H7 (cell line): ENCODE measurements around the gene BICDL2. TPM values are rescaled to one million over a fixed set of nuclear protein-coding genes. Genes with fewer than 3 reads are reported as not detected.

Experiments used
- DNase-seq: peaks from one replicate; pipeline ENCODE4 v3.0.0; 2012
- H3K27me3 ChIP-seq: 2 replicates; pipeline ENCODE4 v1.6.0; 2011; ENCODE audit warnings: mild to moderate bottlenecking, low read length; ENCODE audit not compliant: control insufficient read depth, insufficient read depth
- H3K36me3 ChIP-seq: replicated peaks from 2 replicates; pipeline ENCODE4 v1.5.1; 2011; ENCODE audit warnings: low read length; ENCODE audit not compliant: control insufficient read depth, insufficient read depth
- H3K4me3 ChIP-seq: 2 replicates; pipeline ENCODE4 v1.5.1; 2011; ENCODE audit warnings: low read depth, mild to moderate bottlenecking, control low read depth, low read length, moderate library complexity; ENCODE audit not compliant: insufficient read depth
- total RNA-seq: library from RNA; depleted of rRNA; stranded (reverse); fragments of >200 nt; shearing (Covaris generic); gene quantifications from 2 replicates; pipeline ENCODE4 v1.2.3, GENCODE V29; 2014

The BICDL2 gene
- total RNA-seq, 1 experiment from 2014 or later: 0.69 TPM

DNA sequence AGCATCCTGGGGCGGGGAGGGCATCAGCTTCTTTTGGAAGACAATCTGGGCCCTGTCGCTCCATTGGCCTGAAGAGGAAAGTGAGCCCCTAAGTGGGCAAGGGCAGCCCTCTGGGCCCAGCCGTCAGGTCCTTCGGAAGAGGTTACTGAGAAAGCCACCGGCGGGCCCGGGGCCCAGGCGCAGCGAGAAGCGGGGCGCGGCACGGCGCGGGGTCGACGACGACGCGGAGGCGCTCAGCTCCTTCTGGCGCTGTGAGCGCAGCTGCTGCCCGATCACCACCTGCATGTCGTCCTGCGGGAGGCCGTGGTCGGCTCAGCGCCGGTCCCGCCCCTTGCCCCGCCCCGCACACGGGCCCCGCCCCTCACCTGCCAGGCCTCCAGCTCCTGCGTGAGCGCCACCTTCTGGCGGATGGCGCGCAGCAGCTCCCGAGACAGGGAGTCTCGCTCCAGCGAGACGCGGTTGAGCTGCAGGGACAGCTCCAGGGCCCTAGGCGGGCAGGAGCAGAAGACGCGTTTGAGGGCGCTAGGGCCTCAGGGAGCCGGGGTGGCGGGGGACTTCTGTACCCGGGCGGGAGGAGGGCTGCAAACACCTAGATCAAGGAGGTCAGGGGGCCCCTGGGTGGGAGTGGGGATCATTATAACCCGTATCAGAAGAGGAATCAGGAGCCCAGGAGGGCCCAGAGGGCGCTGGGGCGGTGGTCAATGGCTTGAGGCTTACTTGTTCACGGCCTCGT, 8.6 kb downstream of the BICDL2 start:
- Histone ChIP-seq H3K27me3 (peaks cover 19% of the 10 kb centered on the region), H3K36me3 (peaks cover 13% of the 10 kb centered on the region), H3K4me3 (no peak overlapping the region)
- DNase-seq: peak; percentile 99

DNA sequence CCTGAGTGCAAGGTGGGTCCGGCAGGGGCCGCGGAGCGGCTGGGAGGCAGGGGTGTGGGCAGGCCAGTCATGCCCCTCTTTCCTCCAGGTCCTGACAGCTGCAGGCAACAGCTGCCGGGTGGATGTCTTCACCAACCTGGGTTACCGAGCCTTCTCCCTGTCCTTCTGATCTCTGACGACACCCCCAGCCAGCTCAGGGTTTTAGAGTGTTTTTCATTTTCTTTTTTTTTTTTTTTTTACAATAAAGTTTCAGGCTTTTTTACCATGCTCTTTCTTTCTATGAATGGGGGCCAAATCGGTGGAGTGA, 9.3 kb downstream of the BICDL2 start:
- peak; percentile 54 for DNase-seq
- H3K36me3 ChIP-seq: peaks cover 13% of the 10 kb centered on the region
- H3K27me3 ChIP-seq: peaks cover 19% of the 10 kb centered on the region
- H3K4me3 ChIP-seq: no peak overlapping the region

DNA sequence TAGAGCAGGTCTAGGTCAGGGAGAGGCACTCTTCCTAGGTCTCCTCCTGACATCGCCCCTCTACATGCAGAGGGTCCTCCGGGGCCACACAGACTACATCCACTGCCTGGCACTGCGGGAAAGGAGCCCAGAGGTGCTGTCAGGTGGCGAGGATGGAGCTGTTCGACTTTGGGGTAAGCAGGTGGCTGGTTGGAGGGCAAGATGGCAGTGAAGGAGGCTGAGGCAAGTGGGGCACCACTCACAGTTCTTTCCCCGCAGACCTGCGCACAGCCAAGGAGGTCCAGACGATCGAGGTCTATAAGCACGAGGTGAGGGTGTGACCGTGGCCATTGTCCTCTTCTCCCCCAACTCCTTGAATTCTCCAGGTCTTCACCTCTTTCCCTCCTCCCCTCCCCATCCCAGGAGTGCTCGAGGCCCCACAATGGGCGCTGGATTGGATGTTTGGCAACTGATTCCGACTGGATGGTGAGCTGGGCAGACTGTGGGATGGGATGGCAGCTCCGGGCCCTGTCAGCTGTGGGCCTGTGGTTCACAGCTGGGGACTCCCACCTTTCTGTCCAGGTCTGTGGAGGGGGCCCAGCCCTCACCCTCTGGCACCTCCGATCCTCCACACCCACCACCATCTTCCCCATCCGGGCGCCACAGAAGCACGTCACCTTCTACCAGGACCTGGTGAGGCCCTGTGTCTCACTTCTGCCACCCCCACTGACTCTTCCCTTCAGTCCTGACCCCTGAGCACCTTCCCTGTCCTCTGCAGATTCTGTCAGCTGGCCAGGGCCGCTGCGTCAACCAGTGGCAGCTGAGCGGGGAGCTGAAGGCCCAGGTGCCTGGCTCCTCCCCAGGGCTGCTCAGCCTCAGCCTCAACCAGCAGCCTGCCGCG, 9.9 kb downstream of the BICDL2 start:
- H3K27me3 ChIP-seq: peaks cover 19% of the 10 kb centered on the region
- no peak for DNase-seq
- H3K36me3 ChIP-seq: peaks cover 14% of the 10 kb centered on the region
- no peak overlapping the region for H3K4me3 ChIP-seq

DNA sequence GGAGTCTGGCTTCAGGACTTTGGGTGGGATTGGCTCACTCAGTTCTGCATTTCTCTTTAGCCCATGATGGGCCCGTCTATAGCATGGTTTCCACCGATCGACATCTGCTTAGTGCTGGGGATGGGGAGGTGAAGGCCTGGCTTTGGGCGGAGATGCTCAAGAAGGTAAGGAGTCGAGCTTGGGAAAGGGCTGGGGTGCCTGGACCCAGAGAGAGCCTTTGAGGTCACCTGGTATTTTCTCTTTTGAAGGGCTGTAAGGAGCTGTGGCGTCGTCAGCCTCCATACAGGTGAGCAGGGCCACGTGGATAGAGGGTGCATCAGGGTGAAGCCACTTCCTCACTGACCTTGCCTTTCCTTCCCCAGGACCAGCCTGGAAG, 10.8 kb downstream of the BICDL2 start:
- peaks cover 14% of the 10 kb centered on the region for H3K36me3 ChIP-seq
- no peak overlapping the region for H3K4me3 ChIP-seq
- no peak for DNase-seq
- peaks cover 19% of the 10 kb centered on the region for H3K27me3 ChIP-seq

DNA sequence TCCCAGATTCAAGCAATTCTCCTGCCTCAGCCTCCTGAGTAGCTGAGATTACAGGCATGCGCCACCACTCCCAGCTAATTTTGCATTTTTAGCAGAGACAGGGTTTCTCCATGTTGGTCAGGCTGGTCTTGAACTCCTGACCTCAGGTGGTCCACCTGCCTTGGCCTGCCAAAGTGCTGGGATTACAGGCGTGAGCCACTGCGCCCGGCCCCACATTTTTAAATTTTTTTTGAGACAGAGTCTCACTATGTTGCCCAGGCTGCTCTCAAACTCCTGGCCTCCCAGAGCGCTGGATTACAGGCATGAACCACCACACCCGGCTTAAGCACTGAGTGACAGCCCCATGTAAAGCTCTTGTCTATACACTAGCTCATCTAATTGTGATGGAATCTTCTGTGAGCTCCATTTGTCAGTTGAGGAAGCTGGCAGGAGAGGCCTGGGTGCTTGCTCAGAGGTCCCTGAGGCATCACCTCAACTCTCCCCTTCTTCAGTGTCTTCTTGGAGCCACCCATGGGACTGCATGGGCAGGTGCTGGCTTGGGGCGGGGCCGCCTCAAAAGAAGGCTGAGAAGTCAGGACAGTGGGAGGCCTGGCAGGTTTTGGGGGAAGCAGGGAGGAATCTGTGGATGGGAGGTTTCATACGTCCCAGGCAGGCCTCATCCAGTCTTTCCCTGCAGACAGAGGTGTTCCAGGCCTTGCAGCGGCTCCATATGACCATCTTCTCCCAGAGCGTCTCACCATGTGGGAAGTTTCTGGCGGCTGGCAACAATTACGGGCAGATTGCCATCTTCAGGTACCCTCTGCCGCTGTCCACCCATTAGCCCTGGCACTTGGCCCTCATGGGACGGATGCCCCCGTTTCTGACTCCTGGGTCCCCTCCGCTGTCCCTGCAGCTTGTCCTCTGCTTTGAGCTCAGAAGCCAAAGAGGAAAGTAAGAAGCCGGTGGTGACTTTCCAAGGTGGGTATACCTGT, 11.4 kb downstream of the BICDL2 start:
- DNase-seq: no peak
- no peak overlapping the region for H3K4me3 ChIP-seq
- H3K27me3 ChIP-seq: peaks cover 17% of the 10 kb centered on the region
- peaks cover 14% of the 10 kb centered on the region for H3K36me3 ChIP-seq

DNA sequence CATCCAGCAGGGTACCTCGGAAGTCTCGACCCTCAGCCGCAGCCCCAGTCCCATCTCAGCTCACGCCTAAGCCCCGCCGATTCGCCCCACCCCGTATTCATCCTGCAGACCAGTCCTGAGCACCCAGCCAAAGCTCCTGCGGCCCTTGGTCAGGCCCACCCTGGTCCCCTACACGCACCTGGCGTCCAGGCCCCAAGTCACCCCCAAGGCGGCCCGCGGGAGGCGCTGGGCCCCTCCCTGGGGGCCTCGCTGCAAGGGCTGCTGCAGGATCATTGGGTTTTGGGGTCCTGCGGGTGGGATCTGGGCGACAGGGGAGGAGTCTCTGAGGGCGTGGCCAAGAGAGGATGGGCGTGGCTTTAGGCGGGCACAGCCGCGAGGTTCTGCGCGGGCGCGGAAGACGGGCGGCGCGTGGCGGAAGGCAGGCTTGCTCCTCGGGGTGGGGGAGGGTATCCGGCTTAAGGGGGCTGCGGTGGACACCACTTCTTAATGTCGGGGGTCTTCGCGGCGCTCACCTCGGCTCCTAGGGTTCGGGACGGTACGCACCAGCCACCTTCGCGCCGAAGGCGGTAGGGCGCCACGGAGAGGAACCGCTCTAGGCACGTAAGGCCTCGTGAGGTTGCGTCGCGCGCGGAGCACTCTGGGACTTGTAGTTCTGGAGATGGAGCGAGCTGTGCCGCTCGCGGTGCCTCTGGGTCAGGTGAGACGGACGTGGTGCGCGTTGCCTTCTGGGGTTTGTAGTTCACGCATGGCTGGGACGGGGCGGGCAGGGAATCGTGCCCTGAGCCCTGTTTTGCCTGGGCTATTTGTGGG, 12.9 kb downstream of the BICDL2 start, which contains the start of the genes HCFC1R1 and THOC6:
HCFC1R1 (minus strand) TSS at position 274 of the 810 bp plus-strand sequence; CDS start at position 273, 1 bp downstream.
THOC6 (plus strand) TSS at position 367 of the 810 bp plus-strand sequence; CDS start at position 659, 292 bp downstream.
- DNase-seq: peak; percentile 95
- Histone ChIP-seq H3K4me3 (peak within 1 kb of the TSS; percentile 77), H3K36me3 (peaks cover 14% of the 10 kb centered on the region), H3K27me3 (peaks cover 4% of the 10 kb centered on the region; the same call in 1 of the 2 replicates)

DNA sequence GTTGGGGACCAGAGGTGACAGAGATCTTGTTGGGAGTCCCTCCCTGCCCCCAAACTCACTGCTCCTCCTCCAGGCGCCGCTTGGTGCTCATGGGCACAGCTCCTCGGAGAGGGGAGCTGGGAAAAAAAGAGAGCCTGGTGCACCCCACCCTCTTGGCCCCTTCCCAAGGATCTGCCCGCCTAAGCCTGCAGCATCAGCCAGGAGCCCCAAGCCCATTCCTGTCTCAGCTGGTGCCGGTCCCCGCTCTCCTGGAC, 13.4 kb downstream of the BICDL2 start:
- no peaks in the 10 kb centered on the region for H3K27me3 ChIP-seq
- DNase-seq: no peak
- peak overlapping the region; percentile 77 for H3K4me3 ChIP-seq
- peaks cover 14% of the 10 kb centered on the region for H3K36me3 ChIP-seq

DNA sequence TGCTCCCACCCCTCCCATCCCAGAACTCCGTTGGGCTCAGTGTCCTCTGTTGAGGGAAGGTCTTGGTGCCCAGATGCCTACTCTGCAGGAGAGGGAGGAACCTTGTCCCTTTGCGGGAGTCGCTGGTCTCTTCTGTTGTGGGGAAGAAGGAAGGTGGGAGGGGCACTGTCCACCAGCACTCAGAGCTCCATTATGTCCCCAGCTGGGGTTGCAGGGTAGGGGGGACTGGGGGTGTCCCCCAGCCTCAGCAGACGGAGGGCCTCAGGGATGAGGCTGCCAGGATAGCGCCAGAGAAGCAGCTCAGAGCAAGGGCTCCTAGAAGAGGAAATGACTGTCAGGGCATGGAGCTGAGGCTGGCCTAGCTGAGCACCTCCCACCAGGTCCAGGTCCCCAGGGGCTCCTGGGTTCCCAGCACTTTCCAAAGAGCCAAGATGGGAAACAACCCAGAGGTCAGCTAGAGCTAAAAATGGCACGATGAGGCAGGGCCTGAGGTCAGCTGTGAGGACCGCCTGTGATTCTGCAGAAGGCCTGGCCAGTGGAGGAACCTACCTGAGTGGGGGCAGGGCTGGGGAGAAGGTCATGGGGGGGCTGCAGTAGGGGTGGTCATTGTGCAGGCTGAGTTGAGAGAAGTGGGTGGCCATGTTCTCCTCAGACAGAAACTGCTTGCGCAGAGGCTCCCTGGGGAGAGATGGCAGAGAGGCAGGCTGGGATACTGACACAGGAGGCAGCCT, 13.9 kb downstream of the BICDL2 start:
- H3K4me3 ChIP-seq: peak overlapping the region; percentile 77
- no peaks in the 10 kb centered on the region for H3K27me3 ChIP-seq
- peaks cover 14% of the 10 kb centered on the region for H3K36me3 ChIP-seq
- DNase-seq: no peak

DNA sequence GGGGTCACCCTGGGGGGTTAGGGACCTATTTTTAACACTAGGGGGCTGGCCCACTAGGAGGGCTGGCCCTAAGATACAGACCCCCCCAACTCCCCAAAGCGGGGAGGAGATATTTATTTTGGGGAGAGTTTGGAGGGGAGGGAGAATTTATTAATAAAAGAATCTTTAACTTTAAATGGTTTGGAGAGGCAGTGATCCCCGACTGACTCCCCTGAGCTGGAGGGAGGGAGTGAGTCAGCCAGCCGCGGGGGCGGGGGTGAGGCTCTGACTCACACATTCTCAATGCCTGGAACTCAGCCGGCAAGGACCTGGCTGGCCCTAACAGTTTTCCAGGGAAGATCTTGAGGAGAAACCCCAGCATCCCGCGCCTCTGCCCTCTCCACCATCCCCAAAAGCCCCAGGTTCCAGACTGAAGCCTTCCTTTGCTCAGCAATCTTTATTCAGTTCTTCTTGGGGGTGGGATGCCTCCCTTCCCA, 14.5 kb downstream of the BICDL2 start:
- DNase-seq: peak; percentile 89
- Histone ChIP-seq H3K27me3 (no peaks in the 10 kb centered on the region), H3K36me3 (peaks cover 14% of the 10 kb centered on the region), H3K4me3 (peak overlapping the region; percentile 96)

DNA sequence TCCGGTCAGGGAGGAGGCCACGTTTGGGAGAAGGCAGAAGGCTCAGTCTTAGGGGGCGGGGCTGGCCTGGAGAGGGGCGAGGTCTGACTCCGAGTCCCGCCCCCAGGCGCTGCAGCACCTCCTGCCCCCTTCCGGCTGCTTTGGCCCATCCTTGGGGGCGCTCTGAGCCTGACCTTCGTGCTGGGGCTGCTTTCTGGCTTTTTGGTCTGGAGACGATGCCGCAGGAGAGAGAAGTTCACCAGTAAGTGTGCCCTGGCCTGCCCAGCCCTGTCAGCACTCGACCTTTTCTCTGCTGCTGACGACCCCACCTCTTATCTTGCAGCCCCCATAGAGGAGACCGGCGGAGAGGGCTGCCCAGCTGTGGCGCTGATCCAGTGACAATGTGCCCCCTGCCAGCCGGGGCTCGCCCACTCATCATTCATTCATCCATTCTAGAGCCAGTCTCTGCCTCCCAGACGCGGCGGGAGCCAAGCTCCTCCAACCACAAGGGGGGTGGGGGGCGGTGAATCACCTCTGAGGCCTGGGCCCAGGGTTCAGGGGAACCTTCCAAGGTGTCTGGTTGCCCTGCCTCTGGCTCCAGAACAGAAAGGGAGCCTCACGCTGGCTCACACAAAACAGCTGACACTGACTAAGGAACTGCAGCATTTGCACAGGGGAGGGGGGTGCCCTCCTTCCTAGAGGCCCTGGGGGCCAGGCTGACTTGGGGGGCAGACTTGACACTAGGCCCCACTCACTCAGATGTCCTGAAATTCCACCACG, 15.1 kb downstream of the BICDL2 start:
- peak; percentile 95 for DNase-seq
- peak overlapping the region; percentile 96 for H3K4me3 ChIP-seq
- peaks cover 9% of the 10 kb centered on the region for H3K36me3 ChIP-seq
- H3K27me3 ChIP-seq: no peaks in the 10 kb centered on the region

DNA sequence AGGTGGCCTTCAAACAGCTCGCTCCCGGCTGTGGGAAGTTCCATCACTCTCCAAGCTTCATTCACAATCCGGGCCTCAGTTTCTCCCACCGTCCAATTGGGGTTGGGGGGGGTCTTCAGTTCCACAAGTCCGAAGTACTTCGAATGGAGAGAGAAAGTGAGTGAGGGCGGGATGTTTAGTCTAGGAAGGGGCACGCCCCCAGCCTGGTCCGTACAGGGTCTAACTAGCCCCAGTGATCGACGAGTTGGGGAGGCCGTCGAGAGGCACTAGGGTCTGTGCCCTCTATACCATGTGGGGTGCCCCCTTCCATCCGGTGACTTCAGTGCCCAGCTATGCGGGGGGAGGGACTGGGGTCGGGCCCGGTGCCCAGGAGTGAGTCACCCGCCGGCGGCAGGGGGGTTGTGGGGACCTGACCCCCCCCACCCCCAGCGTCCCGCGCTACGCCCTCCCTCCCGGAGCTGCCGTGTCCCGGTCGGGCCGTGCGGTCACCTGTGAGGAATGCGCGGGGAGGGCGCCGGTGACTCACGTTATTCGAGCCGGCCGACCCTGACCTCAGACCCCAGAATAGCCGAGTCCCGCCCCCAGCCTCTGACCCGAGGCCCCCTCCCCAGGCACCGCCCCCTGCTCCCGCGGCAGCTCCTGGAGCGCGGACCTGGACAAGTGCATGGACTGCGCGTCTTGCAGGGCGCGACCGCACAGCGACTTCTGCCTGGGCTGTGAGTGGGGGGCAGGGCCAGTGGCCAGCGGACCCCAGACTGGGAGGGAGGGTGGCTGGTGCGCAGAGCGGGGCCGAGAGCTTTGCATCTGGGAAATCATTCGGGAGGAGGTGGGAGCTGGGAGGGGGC, 15.9 kb downstream of the BICDL2 start:
- H3K36me3 ChIP-seq: peaks cover 5% of the 10 kb centered on the region; the same call in 1 of the 2 replicates
- DNase-seq: peak; percentile 94
- no peaks in the 10 kb centered on the region for H3K27me3 ChIP-seq

DNA sequence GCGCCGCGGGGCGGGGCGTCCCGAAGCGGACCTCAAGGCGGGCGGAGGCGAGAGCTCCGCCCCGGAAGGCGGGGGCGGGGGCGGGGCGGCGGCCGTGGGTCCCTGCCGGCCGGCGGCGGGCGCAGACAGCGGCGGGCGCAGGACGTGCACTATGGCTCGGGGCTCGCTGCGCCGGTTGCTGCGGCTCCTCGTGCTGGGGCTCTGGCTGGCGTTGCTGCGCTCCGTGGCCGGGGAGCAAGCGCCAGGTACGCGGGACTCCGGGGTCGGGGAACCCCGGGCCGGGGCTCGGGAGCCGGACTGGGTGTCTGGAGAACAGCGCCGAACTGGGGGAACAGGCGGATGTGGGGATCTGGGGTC, 16.5 kb downstream of the BICDL2 start, which contains the start of gene TNFRSF12A:
TNFRSF12A (plus strand) TSS at position 122 of the 357 bp plus-strand sequence; CDS start at position 152, 30 bp downstream.
- Histone ChIP-seq H3K27me3 (no peaks in the 10 kb centered on the region), H3K36me3 (peaks cover 7% of the 10 kb centered on the region), H3K4me3 (peak within 1 kb of the TSS; percentile 96)
- DNase-seq: peak; percentile 96

More for the DNA sequence above, 15.9 kb downstream of the BICDL2 start:
- peak overlapping the region; percentile 96 for H3K4me3 ChIP-seq
